ENCODE results near the gene TMEM72. TPM values are rescaled to one million over a fixed set of nuclear protein-coding genes. Genes with fewer than 3 reads are reported as not detected.

Gene TMEM72
- total RNA-seq, 1 experiment from 2014 or later = not detected

GRCh38 chr10:44909910-44910309 is 1.2 kb upstream of the TMEM72 start:
- DNase-seq = no peak
- intact Hi-C loops (cut with micrococcal nuclease; ENCODE audit: unreplicated experiment) = loop anchor here (5.0 kb wide), 1 partner anchor 682 kb away; no protein-coding TSS in a partner anchor
- ChIA-PET POLR2A (no interaction called here), CTCF (interaction anchor here (1.2 kb wide), 1 partner anchor 66 kb away, joined by 3 read pairs; no protein-coding TSS in a partner anchor)
- Mint-ChIP-seq H3K4me1 (ENCODE audit: low read depth, unreplicated experiment) (no peaks in the 10 kb centered on the region), H3K9me3 (ENCODE audit: unreplicated experiment) (no peaks in the 10 kb centered on the region), H3K27me3 (ENCODE audit: insufficient read depth, unreplicated experiment) (peaks cover 4% of the 10 kb centered on the region), H3K27ac (ENCODE audit: unreplicated experiment) (no peak overlapping the region), H3K36me3 (ENCODE audit: insufficient read depth, unreplicated experiment) (no peaks in the 10 kb centered on the region), H3K4me3 (ENCODE audit: unreplicated experiment) (no peak overlapping the region)
- no TSS peak for BruUV-seq (replicated peaks)
- Histone ChIP-seq H3K4me1 (peaks cover 21% of the 10 kb centered on the region), H3K4me3 (ENCODE audit: low read depth, low read length) (no peak overlapping the region), H3K9me3 (no peaks in the 10 kb centered on the region; the same call in 1 of the 2 replicates), H3K36me3 (ENCODE audit: control insufficient read depth, insufficient read depth, low read length) (no peaks in the 10 kb centered on the region), H3K27me3 (replicated peaks; ENCODE audit: control insufficient read depth, insufficient read depth, low read length) (no peaks in the 10 kb centered on the region)
- TF ChIP-seq, protein P1, sequence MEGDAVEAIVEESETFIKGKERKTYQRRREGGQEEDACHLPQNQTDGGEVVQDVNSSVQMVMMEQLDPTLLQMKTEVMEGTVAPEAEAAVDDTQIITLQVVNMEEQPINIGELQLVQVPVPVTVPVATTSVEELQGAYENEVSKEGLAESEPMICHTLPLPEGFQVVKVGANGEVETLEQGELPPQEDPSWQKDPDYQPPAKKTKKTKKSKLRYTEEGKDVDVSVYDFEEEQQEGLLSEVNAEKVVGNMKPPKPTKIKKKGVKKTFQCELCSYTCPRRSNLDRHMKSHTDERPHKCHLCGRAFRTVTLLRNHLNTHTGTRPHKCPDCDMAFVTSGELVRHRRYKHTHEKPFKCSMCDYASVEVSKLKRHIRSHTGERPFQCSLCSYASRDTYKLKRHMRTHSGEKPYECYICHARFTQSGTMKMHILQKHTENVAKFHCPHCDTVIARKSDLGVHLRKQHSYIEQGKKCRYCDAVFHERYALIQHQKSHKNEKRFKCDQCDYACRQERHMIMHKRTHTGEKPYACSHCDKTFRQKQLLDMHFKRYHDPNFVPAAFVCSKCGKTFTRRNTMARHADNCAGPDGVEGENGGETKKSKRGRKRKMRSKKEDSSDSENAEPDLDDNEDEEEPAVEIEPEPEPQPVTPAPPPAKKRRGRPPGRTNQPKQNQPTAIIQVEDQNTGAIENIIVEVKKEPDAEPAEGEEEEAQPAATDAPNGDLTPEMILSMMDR (IDR thresholded peaks at IDR 0.05; ENCODE audit: insufficient read depth in 1 of 2, low read depth in 1 of 2, low read length in 1 of 2, severe bottlenecking in 1 of 2, unreplicated experiment in 1 of 2) = no peak

DNA sequence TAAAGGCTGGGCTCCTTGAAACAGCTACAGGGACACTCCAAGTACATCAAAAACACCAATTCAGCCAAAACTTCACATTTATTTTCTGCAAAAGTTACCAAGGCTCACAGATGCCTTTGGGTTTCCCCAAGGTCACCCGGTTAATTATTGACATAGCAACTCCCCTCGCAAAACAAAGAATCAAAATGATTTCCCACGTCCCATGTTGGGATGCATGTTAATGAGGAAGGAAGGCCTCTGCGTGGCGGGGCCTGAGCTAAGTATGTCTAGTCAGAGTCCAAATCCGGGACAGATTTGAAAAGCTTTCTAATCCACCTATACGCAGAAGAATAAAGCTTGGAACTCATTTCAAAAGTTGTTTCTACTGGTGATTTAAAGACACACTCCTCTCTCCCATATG is 535 bp upstream of the TMEM72 start:
- Mint-ChIP-seq H3K4me3 (ENCODE audit: unreplicated experiment) (no peak overlapping the region), H3K27me3 (ENCODE audit: insufficient read depth, unreplicated experiment) (peaks cover 4% of the 10 kb centered on the region), H3K27ac (ENCODE audit: unreplicated experiment) (no peak overlapping the region), H3K4me1 (ENCODE audit: low read depth, unreplicated experiment) (no peaks in the 10 kb centered on the region), H3K9me3 (ENCODE audit: unreplicated experiment) (no peaks in the 10 kb centered on the region), H3K36me3 (ENCODE audit: insufficient read depth, unreplicated experiment) (no peaks in the 10 kb centered on the region)
- no peaks in the 10 kb centered on the region; the same call in 1 of the 2 replicates for H3K9me3 ChIP-seq
- TF ChIP-seq, protein P1 (IDR thresholded peaks at IDR 0.05; ENCODE audit: insufficient read depth in 1 of 2, low read depth in 1 of 2, low read length in 1 of 2, severe bottlenecking in 1 of 2, unreplicated experiment in 1 of 2) = no peak
- peaks cover 21% of the 10 kb centered on the region for H3K4me1 ChIP-seq
- intact Hi-C loops (cut with micrococcal nuclease; ENCODE audit: unreplicated experiment) = loop anchor here (1.0 to 5.0 kb wide), 2 partner anchors 15 to 682 kb away; no protein-coding TSS in a partner anchor
- BruUV-seq (replicated peaks) = no TSS peak
- H3K27me3 ChIP-seq (replicated peaks; ENCODE audit: control insufficient read depth, insufficient read depth, low read length) = no peaks in the 10 kb centered on the region
- CTCF ChIA-PET = interaction anchor here (1.2 to 1.4 kb wide), 4 partner anchors 14 to 65 kb away, joined by 3 to 12 read pairs (median 8); no protein-coding TSS in a partner anchor
- POLR2A ChIA-PET = no interaction called here
- H3K36me3 ChIP-seq (ENCODE audit: control insufficient read depth, insufficient read depth, low read length) = no peaks in the 10 kb centered on the region
- H3K4me3 ChIP-seq (ENCODE audit: low read depth, low read length) = no peak overlapping the region
- no peak for DNase-seq

GRCh38 chr10:44911951-44912350 is 814 bp downstream of the TMEM72 start:
- intact Hi-C loops (cut with micrococcal nuclease; ENCODE audit: unreplicated experiment) = loop anchor here (1.0 to 5.0 kb wide), 2 partner anchors 13 to 680 kb away; no protein-coding TSS in a partner anchor
- Mint-ChIP-seq H3K36me3 (ENCODE audit: insufficient read depth, unreplicated experiment) (no peaks in the 10 kb centered on the region), H3K4me3 (ENCODE audit: unreplicated experiment) (no peak overlapping the region), H3K27ac (ENCODE audit: unreplicated experiment) (no peak overlapping the region), H3K4me1 (ENCODE audit: low read depth, unreplicated experiment) (no peaks in the 10 kb centered on the region), H3K9me3 (ENCODE audit: unreplicated experiment) (no peaks in the 10 kb centered on the region), H3K27me3 (ENCODE audit: insufficient read depth, unreplicated experiment) (peaks cover 5% of the 10 kb centered on the region)
- DNase-seq = no peak
- Histone ChIP-seq H3K27me3 (replicated peaks; ENCODE audit: control insufficient read depth, insufficient read depth, low read length) (no peaks in the 10 kb centered on the region), H3K36me3 (ENCODE audit: control insufficient read depth, insufficient read depth, low read length) (no peaks in the 10 kb centered on the region), H3K9me3 (no peaks in the 10 kb centered on the region; the same call in 1 of the 2 replicates), H3K4me1 (peaks cover 21% of the 10 kb centered on the region), H3K4me3 (ENCODE audit: low read depth, low read length) (no peak overlapping the region)
- ChIA-PET POLR2A (no interaction called here), CTCF (interaction anchor here (1.4 kb wide), 1 partner anchor 21 kb away, joined by 6 read pairs; no protein-coding TSS in a partner anchor)
- BruUV-seq (replicated peaks) = no TSS peak
- TF ChIP-seq, protein P1 (IDR thresholded peaks at IDR 0.05; ENCODE audit: insufficient read depth in 1 of 2, low read depth in 1 of 2, low read length in 1 of 2, severe bottlenecking in 1 of 2, unreplicated experiment in 1 of 2) = no peak
